Panc1 (cell line): ENCODE data around the gene F11R. TPM values are rescaled to one million over a fixed set of nuclear protein-coding genes. Genes with fewer than 3 reads are reported as not detected.

ENCODE experiments used
- ATAC-seq: fragments of 200-7000 bp; cut with Tn5 transposase; 2 replicates; pipeline ENCODE4 v1.9.1; 2020; ENCODE audit warnings: mild to moderate bottlenecking, moderate library complexity
- BruUV-seq: library from RNA; stranded (reverse); fragments of 400-500 nt; replicated peaks from 2 replicates; lab custom pipeline; 2021; lab: Mats Ljungman, UMichigan
- CTCF ChIA-PET: fragments of 300-600 bp; sonication (Branson Sonifier 250); formaldehyde crosslinking; loops from one replicate; lab custom pipeline; 2022; ENCODE audit warnings: antibody characterized with exemption; lab: Charles Lee
- POLR2A ChIA-PET: fragments of 300-600 bp; sonication (Branson Sonifier 250); formaldehyde crosslinking; loops from one replicate; lab custom pipeline; 2022; ENCODE audit warnings: antibody characterized with exemption; lab: Charles Lee
- DNase-seq: peaks from one replicate; pipeline ENCODE4 v3.0.0-alpha.2; 2010; ENCODE audit warnings: low read depth, low spot score
- H3K27ac ChIP-seq: 2 replicates; pipeline ENCODE4 v1.5.1; 2011; ENCODE audit warnings: mild to moderate bottlenecking, low read length, inconsistent platforms
- H3K27me3 ChIP-seq: fragments of 200-500 bp; sonication (Bioruptor generic); 2 replicates; pipeline ENCODE4 v1.6.0; 2014; ENCODE audit warnings: low read length, inconsistent platforms; ENCODE audit not compliant: control insufficient read depth, insufficient read depth
- H3K36me3 ChIP-seq: fragments of 200-500 bp; sonication (Bioruptor generic); 2 replicates; pipeline ENCODE4 v1.5.1; 2014; ENCODE audit warnings: inconsistent platforms, mild to moderate bottlenecking, low read length, moderate library complexity; ENCODE audit not compliant: control insufficient read depth, insufficient read depth
- H3K4me1 ChIP-seq: 2 replicates; pipeline ENCODE4 v1.5.1; 2011; ENCODE audit warnings: inconsistent platforms, mild to moderate bottlenecking, low read length, moderate library complexity; ENCODE audit not compliant: control insufficient read depth, insufficient read depth
- H3K4me3 ChIP-seq, 2 experiments: 2 replicates each; pipeline ENCODE4 v1.5.1; 2011 to 2012; ENCODE audit warnings: low read depth in 2 of 2, low read length in 2 of 2, mild to moderate bottlenecking in 2 of 2, inconsistent platforms in 1 of 2, moderate library complexity in 1 of 2
- H3K9me3 ChIP-seq: fragments of 200-500 bp; sonication (Bioruptor generic); 2 replicates; pipeline ENCODE4 v1.5.1; 2014; ENCODE audit warnings: low read depth, mild to moderate bottlenecking, inconsistent platforms, low read length, moderate library complexity; ENCODE audit not compliant: control insufficient read depth, insufficient read depth
- POLR2AphosphoS5 ChIP-seq: IDR thresholded peaks from 2 replicates; pipeline ENCODE4 v1.6.1; 2012; ENCODE audit warnings: mild to moderate bottlenecking, low read depth, low read length, moderate library complexity
- SIN3A ChIP-seq: IDR thresholded peaks from 2 replicates; pipeline ENCODE4 v1.6.1; 2012; ENCODE audit warnings: low read depth, mild to moderate bottlenecking, low read length, moderate library complexity, borderline replicate concordance; ENCODE audit not compliant: insufficient read depth
- TCF7L2 ChIP-seq: IDR thresholded peaks from 2 replicates; pipeline ENCODE4 v1.6.1; 2011; ENCODE audit warnings: mild to moderate bottlenecking, low read depth, low read length, inconsistent platforms
- in situ Hi-C: cut with HindIII; loops from 2 replicates; pipeline ENCODE4 v1.10.0; 2016; ENCODE audit warnings: low sequenced_read_pairs, low pct_unique_long_range_greater_than_20kb
- intact Hi-C: fragments of 100-400 bp; cut with micrococcal nuclease; formaldehyde crosslinking; loops from one replicate; pipeline ENCODE4 v1.10.0; 2022; ENCODE audit not compliant: unreplicated experiment
- total RNA-seq: library from RNA; stranded (reverse); gene quantifications from one replicate; pipeline ENCODE4 v1.2.1, GENCODE V29; 2021; ENCODE audit not compliant: unreplicated experiment
- TF ChIP-seq, protein P1 (sequence below), 2 experiments: IDR thresholded peaks; 2 replicates each; pipeline ENCODE4 v1.6.1; 2011 to 2012; ENCODE audit warnings: low read depth in 2 of 2, control low read depth in 1 of 2, low read length in 1 of 2, mild to moderate bottlenecking in 1 of 2, moderate library complexity in 1 of 2; ENCODE audit not compliant: insufficient read depth in 1 of 2
- TF ChIP-seq, protein P2 (sequence below): fragments of 450-650 bp; IDR thresholded peaks from 2 replicates; pipeline ENCODE4 v1.5.1; 2017; ENCODE audit warnings: mild to moderate bottlenecking

F11R gene
- total RNA-seq, 1 experiment from 2014 or later, result 63.0 TPM

DNA sequence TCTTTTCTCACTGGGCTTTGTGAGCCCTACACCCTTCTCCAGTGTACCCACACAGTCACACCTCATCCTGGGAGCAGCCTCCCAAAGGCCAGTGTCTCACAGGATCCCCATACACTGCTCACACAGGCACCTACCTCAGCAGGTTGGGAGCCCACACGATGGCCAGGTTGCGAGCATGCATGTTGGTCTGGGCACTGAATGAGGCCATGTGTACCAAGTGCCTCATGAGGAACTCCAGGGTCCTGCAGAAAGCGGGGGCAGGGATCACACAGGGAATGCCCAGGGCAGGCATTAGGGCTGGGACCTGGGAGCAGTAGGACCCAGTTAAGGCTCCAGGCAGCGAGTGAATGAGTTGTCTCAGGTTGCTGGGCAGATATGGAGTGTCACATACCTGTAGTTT lies 33.3 kb upstream of the F11R start:
- H3K27ac ChIP-seq, result no peak overlapping the region
- BruUV-seq, result no TSS peak
- H3K4me1 ChIP-seq, result no peaks in the 10 kb centered on the region
- H3K9me3 ChIP-seq, result peaks cover 4% of the 10 kb centered on the region; the same call in 1 of the 2 replicates
- CTCF ChIA-PET, result no interaction called here
- no peaks in the 10 kb centered on the region for H3K36me3 ChIP-seq
- in situ Hi-C loops, result no loop called here
- DNase-seq (no peak), ATAC-seq (no peak)
- POLR2A ChIA-PET, result no interaction called here
- H3K27me3 ChIP-seq, result no peaks in the 10 kb centered on the region
- intact Hi-C loops, result no loop called here
- no peak overlapping the region for H3K4me3 ChIP-seq
- no peak for TF ChIP-seq SIN3A
- TF ChIP-seq, protein P1, sequence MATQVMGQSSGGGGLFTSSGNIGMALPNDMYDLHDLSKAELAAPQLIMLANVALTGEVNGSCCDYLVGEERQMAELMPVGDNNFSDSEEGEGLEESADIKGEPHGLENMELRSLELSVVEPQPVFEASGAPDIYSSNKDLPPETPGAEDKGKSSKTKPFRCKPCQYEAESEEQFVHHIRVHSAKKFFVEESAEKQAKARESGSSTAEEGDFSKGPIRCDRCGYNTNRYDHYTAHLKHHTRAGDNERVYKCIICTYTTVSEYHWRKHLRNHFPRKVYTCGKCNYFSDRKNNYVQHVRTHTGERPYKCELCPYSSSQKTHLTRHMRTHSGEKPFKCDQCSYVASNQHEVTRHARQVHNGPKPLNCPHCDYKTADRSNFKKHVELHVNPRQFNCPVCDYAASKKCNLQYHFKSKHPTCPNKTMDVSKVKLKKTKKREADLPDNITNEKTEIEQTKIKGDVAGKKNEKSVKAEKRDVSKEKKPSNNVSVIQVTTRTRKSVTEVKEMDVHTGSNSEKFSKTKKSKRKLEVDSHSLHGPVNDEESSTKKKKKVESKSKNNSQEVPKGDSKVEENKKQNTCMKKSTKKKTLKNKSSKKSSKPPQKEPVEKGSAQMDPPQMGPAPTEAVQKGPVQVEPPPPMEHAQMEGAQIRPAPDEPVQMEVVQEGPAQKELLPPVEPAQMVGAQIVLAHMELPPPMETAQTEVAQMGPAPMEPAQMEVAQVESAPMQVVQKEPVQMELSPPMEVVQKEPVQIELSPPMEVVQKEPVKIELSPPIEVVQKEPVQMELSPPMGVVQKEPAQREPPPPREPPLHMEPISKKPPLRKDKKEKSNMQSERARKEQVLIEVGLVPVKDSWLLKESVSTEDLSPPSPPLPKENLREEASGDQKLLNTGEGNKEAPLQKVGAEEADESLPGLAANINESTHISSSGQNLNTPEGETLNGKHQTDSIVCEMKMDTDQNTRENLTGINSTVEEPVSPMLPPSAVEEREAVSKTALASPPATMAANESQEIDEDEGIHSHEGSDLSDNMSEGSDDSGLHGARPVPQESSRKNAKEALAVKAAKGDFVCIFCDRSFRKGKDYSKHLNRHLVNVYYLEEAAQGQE (IDR thresholded peaks at IDR 0.05; ENCODE audit: insufficient read depth in 1 of 2, low read depth in 2 of 2, low read length in 1 of 2), result no peak
- TF ChIP-seq POLR2AphosphoS5, result no peak
- no peak for TF ChIP-seq TCF7L2
- TF ChIP-seq, protein P2, sequence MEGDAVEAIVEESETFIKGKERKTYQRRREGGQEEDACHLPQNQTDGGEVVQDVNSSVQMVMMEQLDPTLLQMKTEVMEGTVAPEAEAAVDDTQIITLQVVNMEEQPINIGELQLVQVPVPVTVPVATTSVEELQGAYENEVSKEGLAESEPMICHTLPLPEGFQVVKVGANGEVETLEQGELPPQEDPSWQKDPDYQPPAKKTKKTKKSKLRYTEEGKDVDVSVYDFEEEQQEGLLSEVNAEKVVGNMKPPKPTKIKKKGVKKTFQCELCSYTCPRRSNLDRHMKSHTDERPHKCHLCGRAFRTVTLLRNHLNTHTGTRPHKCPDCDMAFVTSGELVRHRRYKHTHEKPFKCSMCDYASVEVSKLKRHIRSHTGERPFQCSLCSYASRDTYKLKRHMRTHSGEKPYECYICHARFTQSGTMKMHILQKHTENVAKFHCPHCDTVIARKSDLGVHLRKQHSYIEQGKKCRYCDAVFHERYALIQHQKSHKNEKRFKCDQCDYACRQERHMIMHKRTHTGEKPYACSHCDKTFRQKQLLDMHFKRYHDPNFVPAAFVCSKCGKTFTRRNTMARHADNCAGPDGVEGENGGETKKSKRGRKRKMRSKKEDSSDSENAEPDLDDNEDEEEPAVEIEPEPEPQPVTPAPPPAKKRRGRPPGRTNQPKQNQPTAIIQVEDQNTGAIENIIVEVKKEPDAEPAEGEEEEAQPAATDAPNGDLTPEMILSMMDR, result no peak

DNA sequence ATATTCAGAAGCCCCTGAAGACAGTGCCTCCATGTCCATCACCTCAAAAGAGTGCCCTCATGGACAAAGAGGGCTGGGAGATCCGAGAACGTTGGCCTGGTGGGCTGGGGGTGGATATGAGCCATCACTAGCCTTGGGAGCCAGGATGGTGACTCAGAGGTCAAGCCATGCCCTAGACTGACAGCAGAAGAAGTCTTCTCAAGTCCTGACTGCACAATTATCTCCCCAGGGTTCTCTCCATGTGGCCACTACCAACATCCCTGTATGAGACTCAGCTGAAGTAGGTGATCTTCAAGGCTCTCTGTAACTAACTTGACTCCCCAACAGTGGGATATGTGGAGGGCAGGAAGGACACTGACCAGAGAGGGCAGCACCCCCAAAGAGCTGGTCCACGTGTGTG lies 31.9 kb upstream of the F11R start:
- DNase-seq, result no peak
- Histone ChIP-seq H3K27me3 (no peaks in the 10 kb centered on the region), H3K36me3 (no peaks in the 10 kb centered on the region), H3K27ac (no peak overlapping the region), H3K4me1 (no peaks in the 10 kb centered on the region), H3K4me3 (no peak overlapping the region), H3K9me3 (peaks cover 4% of the 10 kb centered on the region; the same call in 1 of the 2 replicates)
- ATAC-seq, result no peak
- BruUV-seq, result no TSS peak
- in situ Hi-C loops, result no loop called here
- intact Hi-C loops, result no loop called here
- TF ChIP-seq, protein P1 (IDR thresholded peaks at IDR 0.05; ENCODE audit: insufficient read depth in 1 of 2, low read depth in 2 of 2, low read length in 1 of 2), result no peak
- TF ChIP-seq SIN3A (no peak), TCF7L2 (no peak), POLR2AphosphoS5 (no peak)
- TF ChIP-seq, protein P2, result no peak
- ChIA-PET POLR2A (no interaction called here), CTCF (no interaction called here)
